TTC549 (cell line): Measurements from ENCODE around the gene JMJD8.

Source experiments
- FAIRE-seq: peaks from 2 replicates; lab custom pipeline; 2012; peaks lifted over from hg19 to GRCh38; lab: Jason Lieb, UNC

JMJD8 gene

GRCh38 chr16:689175-689897 is 5.2 kb upstream of the JMJD8 start:
- FAIRE-seq = no peak

- FAIRE-seq = no peak
Measured at GRCh38 chr16:687499-687898, 3.4 kb upstream of the JMJD8 start.

DNA sequence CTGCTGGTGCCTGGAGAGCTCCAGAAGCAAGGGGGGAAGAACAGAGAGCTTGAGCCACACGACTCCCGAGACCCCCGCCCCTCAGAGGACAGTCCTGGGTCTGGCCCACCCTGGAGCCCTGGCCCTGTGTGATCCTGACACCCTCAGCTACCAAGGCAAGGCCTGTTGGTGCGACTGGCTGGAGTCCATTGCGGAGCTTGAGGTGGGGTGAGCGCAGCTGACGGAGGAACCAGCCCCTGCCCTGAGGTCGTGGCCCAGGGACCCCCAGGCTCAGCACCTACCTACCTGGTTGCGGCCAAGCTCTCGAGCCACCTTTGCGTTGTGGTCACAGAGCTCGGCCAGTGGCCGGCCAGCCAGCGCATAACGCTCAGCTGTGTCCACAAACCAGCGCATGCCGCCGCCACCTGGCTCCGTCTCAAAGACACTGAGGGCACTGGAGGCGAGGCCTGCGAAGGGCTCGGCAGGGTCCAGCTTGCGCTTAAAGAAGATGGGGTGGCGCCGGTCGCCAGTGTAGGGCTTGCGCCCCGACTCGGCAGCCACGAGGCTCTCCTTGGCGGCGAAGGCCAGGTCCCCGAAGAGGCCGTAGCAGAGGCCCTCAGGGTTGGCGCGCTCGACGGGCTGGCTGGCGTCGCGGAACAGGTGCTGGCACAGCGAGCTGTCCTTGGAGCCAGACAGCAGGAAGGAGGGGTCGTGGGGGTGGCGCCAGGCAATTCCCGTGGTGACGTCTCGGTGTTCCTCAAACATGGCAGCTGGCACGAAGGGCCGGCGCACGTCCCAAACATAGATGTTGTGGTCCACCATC is 2.5 kb upstream of the JMJD8 start:
- FAIRE-seq = no peak

DNA sequence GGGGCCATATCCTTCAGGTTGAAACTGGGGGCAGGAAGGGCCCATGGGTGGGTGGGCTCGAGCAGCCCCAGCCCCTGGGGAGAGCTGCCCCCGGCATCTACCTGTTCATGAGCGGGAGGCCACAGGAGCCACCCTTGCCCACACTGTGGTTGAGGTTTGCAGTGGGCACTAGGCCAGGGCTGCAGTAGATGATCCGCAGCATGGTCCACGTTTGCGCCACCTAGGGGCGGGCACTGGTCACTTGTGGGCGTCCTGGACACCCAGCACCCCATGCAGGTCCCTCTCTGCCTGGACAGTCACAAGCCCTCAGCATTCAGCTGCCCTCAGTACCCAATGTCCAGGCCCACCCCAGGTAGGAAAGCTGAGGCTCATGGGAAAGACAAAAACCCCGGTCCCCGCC is 1.8 kb upstream of the JMJD8 start:
- no peak for FAIRE-seq

- FAIRE-seq = no peak
Measured at GRCh38 chr16:684961-685696, 995 bp upstream of the JMJD8 start.

- no peak for FAIRE-seq
Measured at GRCh38 chr16:683396-684070, 601 bp downstream of the JMJD8 start.

DNA sequence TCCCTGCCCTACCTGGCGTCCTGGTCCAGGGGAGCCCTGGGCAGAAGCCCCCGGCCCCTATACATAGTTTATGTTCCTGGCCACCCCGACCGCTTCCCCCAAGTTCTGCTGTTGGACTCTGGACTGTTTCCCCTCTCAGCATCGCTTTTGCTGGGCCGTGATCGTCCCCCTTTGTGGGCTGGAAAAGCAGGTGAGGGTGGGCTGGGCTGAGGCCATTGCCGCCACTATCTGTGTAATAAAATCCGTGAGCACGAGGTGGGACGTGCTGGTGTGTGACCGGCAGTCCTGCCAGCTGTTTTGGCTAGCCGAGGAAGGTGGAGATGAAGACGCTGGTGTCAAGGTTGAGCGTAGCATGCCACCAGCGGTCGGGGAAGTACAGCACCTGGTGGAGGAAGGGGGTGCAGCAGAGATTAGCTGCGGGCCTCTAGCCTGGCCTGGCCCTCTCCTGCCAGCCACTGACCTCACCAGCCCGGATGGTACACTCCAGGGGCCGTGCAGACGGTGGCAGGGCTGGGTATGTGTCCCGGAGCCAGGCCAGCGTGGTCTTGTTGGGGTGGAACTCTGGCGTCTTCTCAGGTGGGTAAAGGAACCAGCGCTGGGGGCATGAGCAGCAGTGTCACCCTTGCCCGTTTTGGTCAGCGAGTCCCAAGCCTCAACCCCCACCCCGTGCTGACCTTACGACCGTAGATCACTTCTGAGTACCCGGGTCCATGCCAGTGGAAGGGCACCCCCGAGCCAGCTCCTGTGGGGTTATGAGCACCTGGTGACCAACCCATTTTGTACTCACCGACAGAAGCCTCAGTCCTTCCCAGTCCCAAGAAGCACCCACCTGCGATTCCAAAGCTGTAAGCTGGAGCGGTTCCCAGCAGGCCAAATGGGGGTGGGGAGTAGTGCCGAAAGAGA is 1.4 kb downstream of the JMJD8 start:
- no peak for FAIRE-seq

DNA sequence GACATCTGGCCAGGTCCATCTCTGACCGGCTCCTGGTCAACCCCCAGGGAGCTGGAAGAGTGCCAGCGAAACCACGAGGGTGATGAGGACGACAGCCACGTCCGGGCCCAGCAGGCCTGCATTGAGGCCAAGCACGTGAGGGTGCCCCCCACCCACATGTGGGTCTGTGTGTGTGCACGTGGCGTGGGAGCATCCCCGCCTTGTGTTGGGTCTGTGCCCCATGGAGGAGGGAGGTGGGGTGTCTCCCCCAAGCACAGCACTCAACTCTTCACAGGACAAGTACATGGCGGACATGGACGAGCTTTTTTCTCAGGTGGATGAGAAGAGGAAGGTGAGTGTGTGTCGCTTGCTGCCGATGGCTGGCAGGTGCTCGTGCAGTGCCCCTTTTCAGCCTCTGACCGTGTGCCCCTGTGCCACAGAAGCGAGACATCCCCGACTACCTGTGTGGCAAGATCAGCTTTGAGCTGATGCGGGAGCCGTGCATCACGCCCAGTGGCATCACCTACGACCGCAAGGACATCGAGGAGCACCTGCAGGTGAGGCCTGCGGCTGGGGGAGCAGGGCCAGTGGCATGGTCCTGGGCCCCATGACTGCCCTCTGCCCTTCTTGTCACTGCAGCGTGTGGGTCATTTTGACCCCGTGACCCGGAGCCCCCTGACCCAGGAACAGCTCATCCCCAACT is 2.2 kb downstream of the JMJD8 start:
- no peak for FAIRE-seq

DNA sequence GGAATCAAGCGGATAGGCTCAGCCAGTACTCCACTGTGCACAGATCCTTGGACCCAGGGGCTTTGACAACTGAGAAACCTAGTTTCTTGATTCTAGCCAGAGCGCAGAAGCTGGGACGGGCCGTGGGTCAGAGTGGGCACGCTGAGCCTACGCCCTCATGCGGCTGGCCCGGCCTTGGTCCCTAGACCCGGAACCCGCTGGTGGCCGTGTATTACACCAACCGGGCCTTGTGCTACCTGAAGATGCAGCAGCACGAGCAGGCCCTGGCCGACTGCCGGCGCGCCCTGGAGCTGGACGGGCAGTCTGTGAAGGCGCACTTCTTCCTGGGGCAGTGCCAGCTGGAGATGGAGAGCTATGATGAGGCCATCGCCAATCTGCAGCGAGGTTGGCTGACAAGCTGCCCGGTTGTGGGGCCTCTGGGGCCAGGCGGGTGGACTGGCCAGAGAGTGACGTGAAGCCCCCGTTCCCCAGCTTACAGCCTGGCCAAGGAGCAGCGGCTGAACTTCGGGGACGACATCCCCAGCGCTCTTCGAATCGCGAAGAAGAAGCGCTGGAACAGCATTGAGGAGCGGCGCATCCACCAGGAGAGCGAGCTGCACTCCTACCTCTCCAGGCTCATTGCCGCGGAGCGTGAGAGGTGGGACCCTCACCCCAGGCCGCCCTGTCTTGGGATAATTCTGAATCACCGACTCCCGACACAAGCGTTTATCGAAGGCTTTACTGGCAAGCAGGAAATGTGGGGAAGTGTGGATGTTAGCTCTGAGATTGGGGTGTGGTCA is 3.0 kb downstream of the JMJD8 start:
- FAIRE-seq = no peak

DNA sequence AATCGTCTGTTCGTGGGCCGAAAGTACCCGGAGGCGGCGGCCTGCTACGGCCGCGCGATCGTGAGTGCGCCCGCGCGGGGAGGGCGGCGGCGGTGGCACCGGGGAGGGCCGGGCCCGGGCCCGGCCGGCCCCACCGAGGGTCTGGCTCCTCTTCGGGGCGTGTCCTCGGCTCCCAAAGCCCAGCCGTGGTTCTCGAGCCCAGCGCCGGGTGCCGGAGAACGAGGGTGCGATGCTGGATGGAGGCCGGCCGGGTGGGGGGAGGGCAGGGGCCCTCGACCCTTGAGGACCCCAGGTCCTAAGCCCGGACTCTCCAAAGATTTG is 3.5 kb downstream of the JMJD8 start:
- FAIRE-seq = no peak

DNA sequence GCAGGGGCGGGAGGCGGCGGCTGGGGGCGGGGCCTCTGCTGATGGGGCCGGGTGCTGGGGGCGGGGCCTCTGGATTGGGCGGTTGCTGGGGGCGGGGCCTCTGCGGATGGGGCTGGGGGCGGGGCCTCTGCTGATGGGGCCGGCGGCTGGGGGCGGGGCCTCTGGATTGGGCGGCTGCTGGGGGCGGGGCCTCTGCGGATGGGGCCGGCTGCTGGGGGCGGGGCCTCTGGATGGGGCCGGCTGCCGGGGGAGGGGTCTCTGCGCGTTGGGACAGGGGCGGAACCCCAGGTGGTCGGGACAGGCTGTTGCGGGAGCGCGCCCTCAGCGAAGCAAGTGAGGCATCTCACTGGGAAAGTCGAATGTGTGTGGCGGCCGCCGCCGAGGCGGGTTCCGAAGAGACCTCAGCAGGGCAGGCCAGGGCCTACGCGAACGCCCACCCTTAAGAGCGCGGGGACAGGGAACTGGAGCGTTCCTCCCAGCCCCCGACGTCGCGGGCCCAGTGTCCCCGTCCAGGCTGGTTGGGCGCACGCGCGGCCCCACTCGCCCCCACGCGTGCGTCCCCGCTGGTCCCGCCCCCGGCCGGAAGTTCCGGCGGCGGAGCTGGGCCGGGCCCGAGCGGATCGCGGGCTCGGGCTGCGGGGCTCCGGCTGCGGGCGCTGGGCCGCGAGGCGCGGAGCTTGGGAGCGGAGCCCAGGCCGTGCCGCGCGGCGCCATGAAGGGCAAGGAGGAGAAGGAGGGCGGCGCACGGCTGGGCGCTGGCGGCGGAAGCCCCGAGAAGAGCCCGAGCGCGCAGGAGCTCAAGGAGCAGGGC is 4.1 kb downstream of the JMJD8 start, which contains the start of gene STUB1:
Gene STUB1, plus strand, starts transcription at position 597 of the 811 bp plus-strand sequence. Its CDS starts 116 bp downstream, at position 713.
- no peak for FAIRE-seq

- no peak for FAIRE-seq
Measured at GRCh38 chr16:678858-679813, 5.0 kb downstream of the JMJD8 start.

DNA sequence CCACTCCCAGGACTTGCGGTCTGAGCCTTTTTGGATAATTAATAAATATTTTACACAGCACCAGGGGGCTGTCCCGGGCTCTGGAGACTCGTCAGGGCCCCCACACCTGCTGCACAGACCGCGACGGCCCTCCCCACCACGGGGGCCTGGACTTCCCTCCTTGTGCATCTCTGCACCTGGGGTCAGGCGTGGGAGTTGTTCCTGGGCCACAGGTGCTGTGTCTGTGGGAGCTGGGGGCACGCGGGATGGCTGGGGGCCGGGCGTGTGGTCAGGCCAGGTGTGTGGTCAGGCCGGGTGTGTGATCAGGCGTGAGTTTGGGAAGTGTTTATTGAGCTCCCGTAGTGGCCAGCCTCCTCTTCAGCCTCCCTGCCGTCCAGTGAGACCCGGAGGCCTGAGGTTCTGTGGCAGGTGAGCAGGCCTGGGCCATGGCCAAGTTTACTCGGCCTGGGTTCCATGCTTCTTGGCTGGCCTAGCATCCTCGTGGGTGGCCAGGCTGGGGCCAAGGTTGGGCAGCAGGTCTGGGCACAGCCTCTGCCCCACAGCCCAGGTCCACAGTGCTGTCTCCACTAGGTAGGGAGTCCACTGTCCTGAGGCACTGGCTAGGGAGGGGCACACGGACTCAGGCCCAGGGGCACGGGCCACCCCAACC is 5.8 kb downstream of the JMJD8 start:
- no peak for FAIRE-seq

DNA sequence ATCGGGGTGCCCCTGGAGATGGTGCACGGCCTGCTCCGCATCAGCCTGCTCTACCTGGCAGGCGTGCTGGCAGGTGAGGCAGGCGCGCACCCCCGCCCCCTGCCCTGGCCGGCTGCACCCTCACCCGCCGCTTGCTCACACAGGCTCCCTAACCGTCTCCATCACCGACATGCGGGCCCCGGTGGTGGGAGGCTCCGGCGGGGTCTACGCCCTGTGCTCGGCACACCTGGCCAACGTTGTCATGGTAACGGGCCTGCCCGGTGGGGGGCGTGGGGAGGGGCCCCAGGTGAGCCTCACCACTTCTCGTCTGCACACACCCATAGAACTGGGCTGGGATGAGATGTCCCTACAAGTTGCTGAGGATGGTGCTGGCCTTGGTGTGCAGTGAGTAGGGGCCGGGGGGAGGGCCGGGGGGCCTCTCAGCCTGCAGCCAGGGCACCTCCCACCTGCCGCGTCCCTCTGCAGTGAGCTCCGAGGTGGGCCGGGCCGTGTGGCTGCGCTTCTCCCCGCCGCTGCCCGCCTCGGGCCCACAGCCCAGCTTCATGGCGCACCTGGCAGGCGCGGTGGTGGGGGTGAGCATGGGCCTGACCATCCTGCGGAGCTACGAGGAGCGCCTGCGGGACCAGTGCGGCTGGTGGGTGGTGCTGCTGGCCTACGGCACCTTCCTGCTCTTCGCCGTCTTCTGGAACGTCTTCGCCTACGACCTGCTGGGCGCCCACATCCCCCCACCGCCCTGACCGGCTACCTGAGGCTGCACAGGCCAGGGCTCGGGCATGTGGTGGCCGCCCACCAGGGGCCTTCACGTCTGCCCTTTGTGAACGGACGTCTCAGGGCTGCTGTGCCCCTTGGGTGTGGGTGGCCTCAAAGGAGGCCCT is 6.6 kb downstream of the JMJD8 start:
- FAIRE-seq = no peak

DNA sequence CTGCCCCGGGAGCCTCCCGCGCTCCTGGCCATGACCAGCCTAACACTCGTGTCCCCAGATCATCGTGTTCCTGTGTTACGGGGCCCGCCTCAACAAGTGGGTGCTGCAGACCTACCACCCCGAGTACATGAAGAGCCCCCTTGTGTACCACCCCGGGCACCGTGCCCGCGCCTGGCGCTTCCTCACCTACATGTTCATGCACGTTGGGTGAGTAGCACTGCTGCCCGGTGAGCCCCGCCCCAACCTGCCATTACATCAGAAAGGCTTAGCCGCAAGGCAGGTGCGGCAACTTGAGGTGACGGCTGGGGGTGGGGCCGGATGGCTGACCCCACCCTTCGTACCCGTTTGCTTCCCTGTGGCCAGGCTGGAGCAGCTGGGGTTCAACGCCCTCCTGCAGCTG is 7.2 kb downstream of the JMJD8 start:
- FAIRE-seq = no peak

- FAIRE-seq = no peak
Measured at GRCh38 chr16:676565-676902, 7.6 kb downstream of the JMJD8 start.
